ENCODE results near the gene VCAM1.
A peak's percentile ranks its signal among the peaks of the same experiment; 100 is the strongest.

The VCAM1 gene

DNA sequence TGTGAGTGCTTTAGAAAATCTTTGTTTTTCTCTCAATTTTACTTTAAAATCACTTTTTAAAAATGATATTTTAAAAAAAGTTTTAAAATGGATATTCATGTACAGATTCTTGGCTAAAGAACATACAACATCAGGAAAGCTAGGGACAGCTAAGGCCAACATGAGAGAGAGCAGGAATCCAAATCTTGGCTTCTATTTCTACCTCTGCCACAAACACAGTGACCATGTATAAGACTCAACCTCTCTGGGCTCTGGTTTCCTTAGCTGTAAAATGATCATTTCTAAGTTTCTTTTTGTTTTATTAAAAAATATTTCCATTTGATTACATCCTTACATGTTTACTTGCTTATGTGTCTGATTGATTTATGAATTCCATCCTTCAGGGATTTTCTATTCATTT, 1.2 kb downstream of the VCAM1 start:
- TF ChIP-seq, protein P1, sequence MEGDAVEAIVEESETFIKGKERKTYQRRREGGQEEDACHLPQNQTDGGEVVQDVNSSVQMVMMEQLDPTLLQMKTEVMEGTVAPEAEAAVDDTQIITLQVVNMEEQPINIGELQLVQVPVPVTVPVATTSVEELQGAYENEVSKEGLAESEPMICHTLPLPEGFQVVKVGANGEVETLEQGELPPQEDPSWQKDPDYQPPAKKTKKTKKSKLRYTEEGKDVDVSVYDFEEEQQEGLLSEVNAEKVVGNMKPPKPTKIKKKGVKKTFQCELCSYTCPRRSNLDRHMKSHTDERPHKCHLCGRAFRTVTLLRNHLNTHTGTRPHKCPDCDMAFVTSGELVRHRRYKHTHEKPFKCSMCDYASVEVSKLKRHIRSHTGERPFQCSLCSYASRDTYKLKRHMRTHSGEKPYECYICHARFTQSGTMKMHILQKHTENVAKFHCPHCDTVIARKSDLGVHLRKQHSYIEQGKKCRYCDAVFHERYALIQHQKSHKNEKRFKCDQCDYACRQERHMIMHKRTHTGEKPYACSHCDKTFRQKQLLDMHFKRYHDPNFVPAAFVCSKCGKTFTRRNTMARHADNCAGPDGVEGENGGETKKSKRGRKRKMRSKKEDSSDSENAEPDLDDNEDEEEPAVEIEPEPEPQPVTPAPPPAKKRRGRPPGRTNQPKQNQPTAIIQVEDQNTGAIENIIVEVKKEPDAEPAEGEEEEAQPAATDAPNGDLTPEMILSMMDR (IDR thresholded peaks at IDR 0.05; ENCODE audit: control insufficient read depth, insufficient read depth, low read depth, low read length, missing control alignments) = no peak
- H3K4me3 ChIP-seq (ENCODE audit: control insufficient read depth, low read depth, low read length) = no peak overlapping the region
- no peak for DNase-seq (ENCODE audit: low read depth)

GRCh38 chr1:100721526-100722207, 2.1 kb downstream of the VCAM1 start:
- H3K4me3 ChIP-seq (ENCODE audit: control insufficient read depth, low read depth, low read length) = no peak overlapping the region; the same call in 1 of the 2 replicates
- peak; percentile 97 for DNase-seq (ENCODE audit: low read depth)
- TF ChIP-seq, protein P1 (IDR thresholded peaks at IDR 0.05; ENCODE audit: control insufficient read depth, insufficient read depth, low read depth, low read length, missing control alignments) = no peak

DNA sequence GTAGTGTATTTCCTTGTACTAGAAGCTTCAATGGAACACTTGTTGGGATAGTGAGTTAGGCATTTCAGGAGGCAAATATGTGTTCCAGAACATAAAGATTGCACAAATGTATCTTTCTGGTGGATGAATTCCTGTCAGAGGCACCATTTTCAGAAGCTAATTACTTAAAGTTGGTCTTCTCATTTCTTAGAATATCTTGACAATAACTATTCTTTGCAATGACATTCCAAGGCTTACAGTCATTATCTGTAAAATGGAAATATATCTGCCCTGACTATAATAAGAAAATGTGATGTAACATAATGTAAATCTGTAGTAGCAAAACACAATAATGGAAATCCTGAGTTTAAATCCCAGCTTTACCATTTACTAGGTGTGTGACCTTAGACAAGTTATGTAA, 2.7 kb downstream of the VCAM1 start:
- TF ChIP-seq, protein P1 (IDR thresholded peaks at IDR 0.05; ENCODE audit: control insufficient read depth, insufficient read depth, low read depth, low read length, missing control alignments) = no peak
- no peak overlapping the region for H3K4me3 ChIP-seq (ENCODE audit: control insufficient read depth, low read depth, low read length)
- DNase-seq (ENCODE audit: low read depth) = no peak

GRCh38 chr1:100724281-100724680, 4.7 kb downstream of the VCAM1 start:
- DNase-seq (ENCODE audit: low read depth) = no peak
- TF ChIP-seq, protein P1 (IDR thresholded peaks at IDR 0.05; ENCODE audit: control insufficient read depth, insufficient read depth, low read depth, low read length, missing control alignments) = no peak

DNA sequence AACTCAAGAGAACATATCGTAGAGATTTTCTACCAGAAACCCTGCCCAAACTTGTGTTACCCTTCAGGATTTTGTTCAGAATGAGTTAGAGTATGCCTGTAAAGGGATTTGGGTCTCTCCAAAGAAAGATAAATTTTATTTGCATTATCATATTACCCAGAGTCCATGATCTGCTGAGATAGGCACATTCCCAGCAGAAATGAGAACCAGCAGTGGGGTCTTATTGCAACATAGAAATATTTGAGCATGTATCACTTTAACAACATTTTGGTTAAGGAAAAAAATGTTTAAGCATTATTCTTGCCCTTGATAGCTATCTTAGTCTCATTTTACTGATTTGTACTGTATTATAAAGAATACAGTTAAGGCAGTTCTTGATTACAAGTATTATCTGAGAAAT, 10.6 kb downstream of the VCAM1 start:
- TF ChIP-seq, protein P1 (IDR thresholded peaks at IDR 0.05; ENCODE audit: control insufficient read depth, insufficient read depth, low read depth, low read length, missing control alignments) = no peak
- no peak overlapping the region for H3K4me3 ChIP-seq (ENCODE audit: control insufficient read depth, low read depth, low read length)
- DNase-seq (ENCODE audit: low read depth) = no peak

More at GRCh38 chr1:100724281-100724680, 4.7 kb downstream of the VCAM1 start:
- no peak overlapping the region for H3K4me3 ChIP-seq (ENCODE audit: control insufficient read depth, low read depth, low read length)

DNA sequence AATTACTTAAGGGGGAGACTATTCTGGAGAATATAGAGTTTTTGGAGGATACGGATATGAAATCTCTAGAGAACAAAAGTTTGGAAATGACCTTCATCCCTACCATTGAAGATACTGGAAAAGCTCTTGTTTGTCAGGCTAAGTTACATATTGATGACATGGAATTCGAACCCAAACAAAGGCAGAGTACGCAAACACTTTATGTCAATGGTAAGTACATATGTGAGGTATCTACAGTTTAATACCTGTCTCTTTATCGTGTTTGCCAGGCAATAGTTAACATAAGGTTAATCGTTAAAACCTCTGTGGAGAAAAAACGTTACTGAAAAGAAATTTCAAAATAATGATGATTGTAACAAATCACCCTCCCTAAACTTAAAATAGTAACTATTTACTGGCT, 11.8 kb downstream of the VCAM1 start:
- no peak overlapping the region for H3K4me3 ChIP-seq (ENCODE audit: control insufficient read depth, low read depth, low read length)
- DNase-seq (ENCODE audit: low read depth) = no peak

More for the DNA sequence above, 11.8 kb downstream of the VCAM1 start:
- TF ChIP-seq, protein P1 (IDR thresholded peaks at IDR 0.05; ENCODE audit: control insufficient read depth, insufficient read depth, low read depth, low read length, missing control alignments) = no peak
